ENCODE results near the gene TAOK1. TPM values are rescaled to one million over a fixed set of nuclear protein-coding genes. Genes with fewer than 3 reads are reported as not detected.

TAOK1 gene
- total RNA-seq (46.1 and 51.7 TPM in 2 replicates), polyA plus RNA-seq (5.2 and 5.3 TPM in 2 replicates)

DNA sequence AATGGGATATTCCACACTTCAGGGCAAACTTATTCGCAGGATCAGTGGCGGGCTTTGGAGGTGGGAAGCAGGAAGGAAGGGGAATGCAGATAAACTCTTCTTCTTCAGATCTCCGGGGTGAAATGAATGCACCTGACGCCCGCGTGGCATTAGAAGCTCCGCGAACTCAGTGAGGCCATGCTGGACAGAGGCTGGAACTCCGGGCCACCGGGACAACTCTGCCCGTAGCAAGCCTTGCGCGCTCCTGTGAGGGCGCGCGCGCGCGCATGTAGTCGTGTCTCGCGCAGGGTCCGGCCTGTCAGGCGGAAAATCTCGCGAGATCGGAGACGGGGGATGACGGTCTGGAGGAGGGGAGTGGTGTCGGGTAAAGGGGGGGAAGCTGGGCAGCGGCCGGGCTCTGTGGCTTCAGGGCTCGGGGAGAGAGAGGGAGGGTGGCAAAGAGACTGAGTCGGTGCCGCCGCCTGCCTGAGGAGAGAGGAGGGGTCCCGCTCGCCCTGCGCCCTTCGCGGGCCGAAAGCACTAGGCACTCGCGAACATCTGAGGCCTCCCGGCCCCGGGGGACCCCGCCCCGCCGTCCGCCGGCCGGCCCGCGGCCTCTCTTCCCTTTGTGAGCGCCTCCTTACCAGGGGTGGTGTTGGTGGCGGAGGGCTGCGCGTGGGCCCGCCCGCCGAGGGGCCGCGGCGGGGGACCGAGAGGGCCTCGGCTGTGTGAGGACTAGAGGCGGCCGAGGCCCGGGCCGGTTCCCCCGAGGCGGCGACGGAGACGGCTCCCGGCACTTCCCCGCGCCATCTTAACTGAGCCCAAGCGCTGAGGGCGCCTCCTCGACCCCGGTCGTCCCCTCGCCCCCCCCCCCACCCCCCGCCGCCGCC is at the start of gene TAOK1:
TAOK1 (plus strand) TSS at position 382 of the 869 bp plus-strand sequence. CDS start 61,186 bp downstream, outside the sequence.
- H3K4me2 ChIP-seq = peak within 1 kb of the TSS; percentile 84
- peak within 1 kb of the TSS; percentile 94 for H3K4me3 ChIP-seq
- H3K79me2 ChIP-seq = peaks cover 49% of the 10 kb centered on the region
- H3K9me2 ChIP-seq (replicated peaks; ENCODE audit: insufficient read depth) = no peaks in the 10 kb centered on the region
- H3K27me3 ChIP-seq = no peaks in the 10 kb centered on the region
- peaks cover 11% of the 10 kb centered on the region for H3K4me1 ChIP-seq (ENCODE audit: insufficient read depth)
- peaks cover 40% of the 10 kb centered on the region for H4K20me1 ChIP-seq (ENCODE audit: insufficient read depth, poor library complexity, severe bottlenecking)
- H2AFZ ChIP-seq = peak within 1 kb of the TSS; percentile 80
- H3K36me3 ChIP-seq (replicated peaks; ENCODE audit: insufficient read depth, low read depth) = no peaks in the 10 kb centered on the region
- WGBS (ENCODE audit: low lambda C conversion rate, missing lambda C conversion rate) = 1% methylated on average over 37 of the region's 87 CpGs
- peak; percentile 100 for DNase-seq (ENCODE audit: low spot score)
- H3K9me3 ChIP-seq (ENCODE audit: low read depth) = no peaks in the 10 kb centered on the region
- TF ChIP-seq EZH2 (IDR thresholded peaks at IDR 0.05; ENCODE audit: borderline replicate concordance) (no peak), EZH2phosphoT487 (IDR thresholded peaks at IDR 0.05; ENCODE audit: low read depth, severe bottlenecking, unreplicated experiment) (no peak)
- TF ChIP-seq, protein P1, sequence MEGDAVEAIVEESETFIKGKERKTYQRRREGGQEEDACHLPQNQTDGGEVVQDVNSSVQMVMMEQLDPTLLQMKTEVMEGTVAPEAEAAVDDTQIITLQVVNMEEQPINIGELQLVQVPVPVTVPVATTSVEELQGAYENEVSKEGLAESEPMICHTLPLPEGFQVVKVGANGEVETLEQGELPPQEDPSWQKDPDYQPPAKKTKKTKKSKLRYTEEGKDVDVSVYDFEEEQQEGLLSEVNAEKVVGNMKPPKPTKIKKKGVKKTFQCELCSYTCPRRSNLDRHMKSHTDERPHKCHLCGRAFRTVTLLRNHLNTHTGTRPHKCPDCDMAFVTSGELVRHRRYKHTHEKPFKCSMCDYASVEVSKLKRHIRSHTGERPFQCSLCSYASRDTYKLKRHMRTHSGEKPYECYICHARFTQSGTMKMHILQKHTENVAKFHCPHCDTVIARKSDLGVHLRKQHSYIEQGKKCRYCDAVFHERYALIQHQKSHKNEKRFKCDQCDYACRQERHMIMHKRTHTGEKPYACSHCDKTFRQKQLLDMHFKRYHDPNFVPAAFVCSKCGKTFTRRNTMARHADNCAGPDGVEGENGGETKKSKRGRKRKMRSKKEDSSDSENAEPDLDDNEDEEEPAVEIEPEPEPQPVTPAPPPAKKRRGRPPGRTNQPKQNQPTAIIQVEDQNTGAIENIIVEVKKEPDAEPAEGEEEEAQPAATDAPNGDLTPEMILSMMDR (IDR thresholded peaks at IDR 0.05; ENCODE audit: poor library complexity) = no peak
- H3K27ac ChIP-seq = peak within 1 kb of the TSS; percentile 99

DNA sequence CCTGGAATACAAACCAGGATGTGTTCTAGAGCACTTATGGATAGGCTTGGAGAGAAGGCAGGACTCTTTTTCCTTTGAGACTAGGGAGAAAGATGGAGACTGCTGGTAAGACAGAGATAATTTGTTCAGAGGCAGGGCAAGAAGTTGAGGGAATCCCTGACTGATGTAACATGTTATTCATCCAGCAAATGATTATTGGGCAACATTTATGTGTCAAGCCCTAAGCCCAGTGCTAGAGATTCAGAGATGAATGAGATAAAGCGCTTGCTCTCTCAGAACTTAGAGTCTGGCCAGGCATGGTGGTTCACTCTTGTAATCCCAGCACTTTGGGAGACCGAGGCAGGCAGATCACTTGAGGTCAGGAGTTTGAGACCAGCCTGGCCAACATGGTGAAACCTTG is 48.4 kb upstream of the TAOK1 start:
- WGBS (ENCODE audit: low lambda C conversion rate, missing lambda C conversion rate) = 83% methylated on average over 2 of the region's 2 CpGs
- Histone ChIP-seq H3K4me2 (no peak overlapping the region), H3K9me2 (replicated peaks; ENCODE audit: insufficient read depth) (no peaks in the 10 kb centered on the region), H3K27me3 (no peaks in the 10 kb centered on the region), H2AFZ (no peak overlapping the region), H3K4me1 (ENCODE audit: insufficient read depth) (peaks cover 5% of the 10 kb centered on the region), H3K4me3 (no peak overlapping the region), H3K27ac (no peak overlapping the region), H4K20me1 (ENCODE audit: insufficient read depth, poor library complexity, severe bottlenecking) (no peaks in the 10 kb centered on the region), H3K79me2 (no peaks in the 10 kb centered on the region), H3K36me3 (replicated peaks; ENCODE audit: insufficient read depth, low read depth) (no peaks in the 10 kb centered on the region), H3K9me3 (ENCODE audit: low read depth) (no peaks in the 10 kb centered on the region)
- no peak for DNase-seq (ENCODE audit: low spot score)
- no peak for TF ChIP-seq EZH2phosphoT487 (IDR thresholded peaks at IDR 0.05; ENCODE audit: low read depth, severe bottlenecking, unreplicated experiment)
- TF ChIP-seq, protein P1 (IDR thresholded peaks at IDR 0.05; ENCODE audit: poor library complexity) = no peak
- no peak for TF ChIP-seq EZH2 (IDR thresholded peaks at IDR 0.05; ENCODE audit: borderline replicate concordance)

DNA sequence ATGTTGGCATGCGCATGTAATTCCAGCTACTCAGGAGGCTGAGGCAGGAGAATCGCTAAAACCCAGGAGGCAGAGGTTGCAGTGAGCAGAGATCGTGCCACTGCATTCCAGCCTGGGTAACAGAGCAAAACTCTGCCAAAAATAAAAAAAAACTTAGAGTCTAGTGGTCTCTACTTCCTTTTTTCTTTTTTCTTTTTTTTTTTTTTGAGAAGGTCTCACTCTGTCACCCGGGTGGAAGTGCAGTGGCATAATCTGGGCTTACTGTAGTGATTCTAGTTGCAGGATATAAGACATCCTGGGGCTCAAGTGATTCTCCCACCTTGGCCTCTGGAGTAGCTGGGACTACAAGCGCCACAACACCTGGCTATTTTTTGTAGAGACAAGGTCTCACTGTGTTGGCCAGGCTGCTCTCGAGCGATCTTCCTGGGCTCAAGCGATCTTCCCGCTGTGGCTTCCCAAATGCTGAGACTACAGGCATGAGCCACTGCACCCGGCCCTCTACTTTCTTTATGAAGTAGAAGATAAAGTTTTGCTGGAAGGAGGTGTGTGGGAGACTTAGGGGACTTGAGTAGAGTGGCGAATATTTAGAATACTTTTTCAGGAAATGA is 47.9 kb upstream of the TAOK1 start:
- Histone ChIP-seq H3K4me2 (no peak overlapping the region), H2AFZ (no peak overlapping the region), H3K36me3 (replicated peaks; ENCODE audit: insufficient read depth, low read depth) (no peaks in the 10 kb centered on the region), H3K4me1 (ENCODE audit: insufficient read depth) (peaks cover 5% of the 10 kb centered on the region), H3K4me3 (no peak overlapping the region), H3K9me3 (ENCODE audit: low read depth) (no peaks in the 10 kb centered on the region), H3K27ac (no peak overlapping the region), H3K79me2 (no peaks in the 10 kb centered on the region), H4K20me1 (ENCODE audit: insufficient read depth, poor library complexity, severe bottlenecking) (no peaks in the 10 kb centered on the region), H3K9me2 (replicated peaks; ENCODE audit: insufficient read depth) (no peaks in the 10 kb centered on the region), H3K27me3 (no peaks in the 10 kb centered on the region)
- 91% methylated on average over 11 of the region's 11 CpGs for WGBS (ENCODE audit: low lambda C conversion rate, missing lambda C conversion rate)
- no peak for DNase-seq (ENCODE audit: low spot score)
- TF ChIP-seq EZH2 (IDR thresholded peaks at IDR 0.05; ENCODE audit: borderline replicate concordance) (no peak), EZH2phosphoT487 (IDR thresholded peaks at IDR 0.05; ENCODE audit: low read depth, severe bottlenecking, unreplicated experiment) (no peak)
- TF ChIP-seq, protein P1 (IDR thresholded peaks at IDR 0.05; ENCODE audit: poor library complexity) = no peak

Measured in hepatocyte (in vitro differentiated cells).